ENCODE measurements around the gene WAPL.
"Not testable (repeated sequence)": the region's sequence is repeated elsewhere in the genome, so short reads cannot be mapped to it uniquely, and the experiment has no call there.

GRCh38 chr10:86389109-86389440, 132.5 kb downstream of the WAPL start:
- not testable (repeated sequence) for TF ChIP-seq CTCF, POLR2AphosphoS5, POLR2A (IDR thresholded peaks at IDR 0.05)

Data from breast epithelium (tissue), 3 donors.